ENCODE results near the gene B4GALNT3. TPM values are rescaled to one million over a fixed set of nuclear protein-coding genes. Genes with fewer than 3 reads are reported as not detected.
A peak's percentile ranks its signal among the peaks of the same experiment; 100 is the strongest.

The B4GALNT3 gene
- total RNA-seq, 1 experiment from 2014 or later: 2.3 TPM

GRCh38 chr12:545835-546234 lies 86.1 kb downstream of the B4GALNT3 start:
- no peaks in the 10 kb centered on the region for H3K27me3 ChIP-seq (ENCODE audit: control insufficient read depth, insufficient read depth, low read length)
- intact Hi-C loops (cut with micrococcal nuclease; ENCODE audit: unreplicated experiment) (loop anchor here (5.0 kb wide), 1 partner anchor 94 kb away; no protein-coding TSS in a partner anchor), in situ Hi-C loops (cut with HindIII; ENCODE audit: low pct_unique_long_range_greater_than_20kb, low sequenced_read_pairs) (no loop called here)
- H3K36me3 ChIP-seq (ENCODE audit: control insufficient read depth, insufficient read depth, low read length): no peaks in the 10 kb centered on the region
- H3K4me1 ChIP-seq (ENCODE audit: control insufficient read depth, insufficient read depth, low read length): peaks cover 4% of the 10 kb centered on the region; the same call in 1 of the 2 replicates
- TF ChIP-seq SIN3A (IDR thresholded peaks at IDR 0.05; ENCODE audit: borderline replicate concordance, insufficient read depth, low read depth, low read length) (no peak), TCF7L2 (IDR thresholded peaks at IDR 0.05; ENCODE audit: low read depth, low read length) (no peak), CTCF (IDR thresholded peaks at IDR 0.05) (no peak), REST (IDR thresholded peaks at IDR 0.05; ENCODE audit: insufficient read depth in 1 of 2, low read depth in 2 of 2, low read length in 1 of 2) (no peak), POLR2AphosphoS5 (IDR thresholded peaks at IDR 0.05; ENCODE audit: low read depth, low read length) (no peak)
- no peak overlapping the region for H3K4me3 ChIP-seq (ENCODE audit: low read depth in 2 of 2, low read length in 2 of 2)
- ATAC-seq (no peak), DNase-seq (ENCODE audit: low read depth, low spot score) (no peak)
- no TSS peak for BruUV-seq (replicated peaks)
- ChIA-PET POLR2A (no interaction called here), CTCF (no interaction called here)
- H3K9me3 ChIP-seq (ENCODE audit: control insufficient read depth, insufficient read depth, low read depth, low read length): no peaks in the 10 kb centered on the region
- H3K27ac ChIP-seq (ENCODE audit: low read length): no peak overlapping the region

- Histone ChIP-seq H3K4me1 (ENCODE audit: control insufficient read depth, insufficient read depth, low read length) (peaks cover 4% of the 10 kb centered on the region; the same call in 1 of the 2 replicates), H3K27me3 (ENCODE audit: control insufficient read depth, insufficient read depth, low read length) (no peaks in the 10 kb centered on the region), H3K9me3 (ENCODE audit: control insufficient read depth, insufficient read depth, low read depth, low read length) (no peaks in the 10 kb centered on the region), H3K4me3 (ENCODE audit: low read depth in 2 of 2, low read length in 2 of 2) (no peak overlapping the region), H3K27ac (ENCODE audit: low read length) (no peak overlapping the region), H3K36me3 (ENCODE audit: control insufficient read depth, insufficient read depth, low read length) (no peaks in the 10 kb centered on the region)
- intact Hi-C loops (cut with micrococcal nuclease; ENCODE audit: unreplicated experiment) (loop anchor here (5.0 kb wide), 1 partner anchor 94 kb away; no protein-coding TSS in a partner anchor), in situ Hi-C loops (cut with HindIII; ENCODE audit: low pct_unique_long_range_greater_than_20kb, low sequenced_read_pairs) (no loop called here)
- DNase-seq (ENCODE audit: low read depth, low spot score): no peak
- ATAC-seq: peak; percentile 59
- BruUV-seq (replicated peaks): no TSS peak
- no peak for TF ChIP-seq REST (IDR thresholded peaks at IDR 0.05; ENCODE audit: insufficient read depth in 1 of 2, low read depth in 2 of 2, low read length in 1 of 2)
- ChIA-PET CTCF (interaction anchor here (0.5 kb wide), 1 partner anchor 146 kb away, joined by 3 read pairs; no protein-coding TSS in a partner anchor), POLR2A (no interaction called here)
Measured at GRCh38 chr12:546265-546919, 86.7 kb downstream of the B4GALNT3 start.
